WTC11 (cell line): ENCODE results near the gene NTRK2. TPM values are rescaled to one million over a fixed set of nuclear protein-coding genes. Genes with fewer than 3 reads are reported as not detected.

Source experiments
- ATAC-seq: fragments of 200-7000 bp; cut with Tn5 transposase; 2 replicates; pipeline ENCODE4 v1.10.0; 2021; ENCODE audit warnings: mild to moderate bottlenecking, moderate library complexity
- CTCF ChIA-PET: fragments of 300-600 bp; sonication (Branson Sonifier 250); formaldehyde crosslinking; loops from one replicate; lab custom pipeline; 2021; ENCODE audit warnings: antibody characterized with exemption; lab: Charles Lee
- POLR2A ChIA-PET: fragments of 350-600 bp; sonication (Branson Sonifier 250); formaldehyde crosslinking; loops from one replicate; lab custom pipeline; 2021; ENCODE audit warnings: antibody characterized with exemption; lab: Charles Lee
- DNase-seq: peaks from one replicate; pipeline ENCODE4 v3.0.0; 2021; ENCODE audit warnings: low spot score
- H3K27ac Mint-ChIP-seq: 2 replicates; pipeline ENCODE4 v1.8.0; 2021; ENCODE audit warnings: mixed read lengths
- H3K27me3 Mint-ChIP-seq: 2 replicates; pipeline ENCODE4 v1.8.0; 2021; ENCODE audit warnings: low read depth, mild to moderate bottlenecking, moderate library complexity, mixed read lengths
- H3K36me3 Mint-ChIP-seq: 2 replicates; pipeline ENCODE4 v1.8.0; 2021; ENCODE audit warnings: mixed read lengths
- H3K4me1 Mint-ChIP-seq: 2 replicates; pipeline ENCODE4 v1.8.0; 2022; ENCODE audit warnings: mixed read lengths
- H3K4me3 Mint-ChIP-seq: 2 replicates; pipeline ENCODE4 v1.8.0; 2021; ENCODE audit warnings: mild to moderate bottlenecking, moderate library complexity, mixed read lengths
- H3K9me3 Mint-ChIP-seq: 2 replicates; pipeline ENCODE4 v1.8.0; 2021; ENCODE audit warnings: mixed read lengths
- ATF1 ChIP-seq: sonication (generic); formaldehyde crosslinking; IDR thresholded peaks from 2 replicates; pipeline ENCODE4 v1.8.1; 2023; ENCODE audit warnings: mild to moderate bottlenecking, moderate library complexity, missing genetic modification reagents
- CBFB ChIP-seq: sonication (generic); formaldehyde crosslinking; IDR thresholded peaks from 2 replicates; pipeline ENCODE4 v1.8.1; 2022; ENCODE audit warnings: mild to moderate bottlenecking, low read depth, missing genetic modification reagents
- ELF4 ChIP-seq: sonication (generic); formaldehyde crosslinking; IDR thresholded peaks from 2 replicates; pipeline ENCODE4 v1.8.1; 2022; ENCODE audit warnings: low read depth, mild to moderate bottlenecking, moderate library complexity, missing genetic modification reagents
- ESRRA ChIP-seq: sonication (generic); formaldehyde crosslinking; IDR thresholded peaks from 2 replicates; pipeline ENCODE4 v1.8.1; 2022; ENCODE audit warnings: mild to moderate bottlenecking, missing genetic modification reagents, borderline replicate concordance
- HMGA2 ChIP-seq: fragments of 250-450 bp; sonication (Bioruptor Pico); IDR thresholded peaks from 2 replicates; pipeline ENCODE4 v1.4.0; 2021; ENCODE audit warnings: mild to moderate bottlenecking, moderate library complexity
- IRF2 ChIP-seq: sonication (generic); formaldehyde crosslinking; IDR thresholded peaks from 2 replicates; pipeline ENCODE4 v1.8.0; 2022; ENCODE audit warnings: low read depth, missing genetic modification reagents, borderline replicate concordance
- JUN ChIP-seq: sonication (generic); formaldehyde crosslinking; IDR thresholded peaks from 2 replicates; pipeline ENCODE4 v1.8.0; 2023; ENCODE audit warnings: mild to moderate bottlenecking, missing genetic modification reagents
- MYBL2 ChIP-seq: sonication (generic); formaldehyde crosslinking; IDR thresholded peaks from 2 replicates; pipeline ENCODE4 v1.8.1; 2023; ENCODE audit warnings: mild to moderate bottlenecking, moderate library complexity, missing genetic modification reagents
- NR3C1 ChIP-seq: sonication (generic); formaldehyde crosslinking; conservative IDR thresholded peaks from 2 replicates; pipeline ENCODE4 v1.8.1; 2023; ENCODE audit warnings: low read depth, mild to moderate bottlenecking, missing genetic modification reagents
- TEAD4 ChIP-seq: sonication (generic); formaldehyde crosslinking; IDR thresholded peaks from 2 replicates; pipeline ENCODE4 v1.8.0; 2022; ENCODE audit warnings: mild to moderate bottlenecking, missing genetic modification reagents
- ZNF138 ChIP-seq: sonication (generic); formaldehyde crosslinking; conservative IDR thresholded peaks from 2 replicates; pipeline ENCODE4 v1.8.1; 2022; ENCODE audit warnings: mild to moderate bottlenecking, moderate library complexity, missing genetic modification reagents
- ZNF416 ChIP-seq: fragments of 250-450 bp; sonication (Bioruptor Pico); IDR thresholded peaks from 2 replicates; pipeline ENCODE4 v1.9.0; 2021; ENCODE audit warnings: mild to moderate bottlenecking, inconsistent platforms
- total RNA-seq: library from RNA; stranded (reverse); gene quantifications from 3 replicates; pipeline ENCODE4 v1.2.3, GENCODE V29; 2021
- TF ChIP-seq, protein P1 (sequence below): fragments of 250-450 bp; sonication (Bioruptor Pico); IDR thresholded peaks from 2 replicates; pipeline ENCODE4 v2.1.2; 2022; ENCODE audit warnings: mild to moderate bottlenecking, moderate library complexity
- TF ChIP-seq, protein P2 (sequence below): sonication (generic); formaldehyde crosslinking; IDR thresholded peaks from 2 replicates; pipeline ENCODE4 v1.8.1; 2022; ENCODE audit warnings: low read depth, mild to moderate bottlenecking, moderate library complexity, missing genetic modification reagents, borderline replicate concordance
- TF ChIP-seq, protein P3 (sequence below): sonication (generic); formaldehyde crosslinking; IDR thresholded peaks from 2 replicates; pipeline ENCODE4 v1.8.0; 2022; ENCODE audit warnings: mild to moderate bottlenecking, missing genetic modification reagents
- TF ChIP-seq, protein P4 (sequence below): sonication (generic); formaldehyde crosslinking; IDR thresholded peaks from 2 replicates; pipeline ENCODE4 v1.8.1; 2022; ENCODE audit warnings: mild to moderate bottlenecking, missing genetic modification reagents, moderate library complexity, borderline replicate concordance
- TF ChIP-seq, protein P5 (sequence below): fragments of 250-450 bp; sonication (Bioruptor Pico); IDR thresholded peaks from 2 replicates; pipeline ENCODE4 v1.9.0; 2021; ENCODE audit warnings: mild to moderate bottlenecking
- TF ChIP-seq, protein P6 (sequence below): sonication (generic); formaldehyde crosslinking; conservative IDR thresholded peaks from 2 replicates; pipeline ENCODE4 v1.8.1; 2023; ENCODE audit warnings: mild to moderate bottlenecking, low read depth, missing genetic modification reagents, moderate library complexity

The NTRK2 gene
- total RNA-seq, 1 experiment from 2014 or later, result 0.02 TPM

DNA sequence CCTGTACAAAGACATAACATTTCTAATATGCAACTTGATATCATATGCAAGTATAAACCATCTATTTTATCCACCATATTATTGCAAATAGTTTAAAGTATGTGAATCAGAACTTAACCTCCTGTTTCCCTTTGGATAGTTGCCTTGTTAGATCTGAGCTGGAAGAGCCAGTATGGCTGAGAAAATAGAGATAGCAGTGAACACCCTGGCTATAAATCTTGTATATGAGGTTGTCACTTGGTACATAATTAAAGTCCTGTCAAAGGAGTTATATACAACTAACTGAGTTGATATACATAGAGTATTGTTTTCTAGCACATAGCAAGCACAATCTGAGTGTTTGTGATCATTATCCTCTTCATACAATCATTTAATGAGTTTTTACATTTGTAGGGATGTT, 272.3 kb downstream of the NTRK2 start:
- no peak overlapping the region for H3K4me3 Mint-ChIP-seq
- H3K27ac Mint-ChIP-seq, result no peak overlapping the region
- CTCF ChIA-PET, result no interaction called here

DNA sequence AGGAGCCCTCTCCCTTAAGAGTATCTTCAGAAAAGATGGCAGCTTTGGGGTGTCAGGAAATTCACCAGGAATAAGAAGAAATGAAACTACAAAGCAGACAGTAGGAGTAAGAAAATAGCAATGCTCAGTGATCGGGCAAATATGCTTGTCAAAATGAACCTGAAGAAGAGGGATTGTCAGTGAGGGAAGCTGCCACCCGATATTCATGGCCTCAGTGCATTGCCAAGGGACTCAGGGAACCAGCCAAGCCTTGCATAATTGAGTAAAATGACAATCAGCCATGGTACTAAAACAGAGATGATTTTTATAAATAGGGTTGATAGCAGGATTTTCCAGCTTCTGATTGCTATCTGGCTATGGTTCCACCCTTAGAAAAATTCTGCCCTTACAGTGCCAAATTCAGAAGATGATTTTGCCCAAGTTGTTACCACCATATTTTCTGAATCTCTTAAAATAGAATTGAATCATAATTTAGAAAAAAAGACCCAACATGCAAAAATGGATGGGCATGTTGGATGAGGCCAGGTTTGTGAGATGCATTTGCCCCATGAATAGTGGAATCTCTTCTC, 274.0 kb downstream of the NTRK2 start:
- ATAC-seq, result no peak
- TF ChIP-seq, protein P1, sequence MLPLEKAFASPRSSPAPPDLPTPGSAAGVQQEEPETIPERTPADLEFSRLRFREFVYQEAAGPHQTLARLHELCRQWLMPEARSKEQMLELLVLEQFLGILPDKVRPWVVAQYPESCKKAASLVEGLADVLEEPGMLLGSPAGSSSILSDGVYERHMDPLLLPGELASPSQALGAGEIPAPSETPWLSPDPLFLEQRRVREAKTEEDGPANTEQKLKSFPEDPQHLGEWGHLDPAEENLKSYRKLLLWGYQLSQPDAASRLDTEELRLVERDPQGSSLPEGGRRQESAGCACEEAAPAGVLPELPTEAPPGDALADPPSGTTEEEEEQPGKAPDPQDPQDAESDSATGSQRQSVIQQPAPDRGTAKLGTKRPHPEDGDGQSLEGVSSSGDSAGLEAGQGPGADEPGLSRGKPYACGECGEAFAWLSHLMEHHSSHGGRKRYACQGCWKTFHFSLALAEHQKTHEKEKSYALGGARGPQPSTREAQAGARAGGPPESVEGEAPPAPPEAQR (CRISPR knock-in tag), result no peak
- TF ChIP-seq ZNF138 (no peak), TEAD4 (no peak), ESRRA (CRISPR knock-in tag) (no peak), MYBL2 (CRISPR knock-in tag) (no peak)
- TF ChIP-seq, protein P2, sequence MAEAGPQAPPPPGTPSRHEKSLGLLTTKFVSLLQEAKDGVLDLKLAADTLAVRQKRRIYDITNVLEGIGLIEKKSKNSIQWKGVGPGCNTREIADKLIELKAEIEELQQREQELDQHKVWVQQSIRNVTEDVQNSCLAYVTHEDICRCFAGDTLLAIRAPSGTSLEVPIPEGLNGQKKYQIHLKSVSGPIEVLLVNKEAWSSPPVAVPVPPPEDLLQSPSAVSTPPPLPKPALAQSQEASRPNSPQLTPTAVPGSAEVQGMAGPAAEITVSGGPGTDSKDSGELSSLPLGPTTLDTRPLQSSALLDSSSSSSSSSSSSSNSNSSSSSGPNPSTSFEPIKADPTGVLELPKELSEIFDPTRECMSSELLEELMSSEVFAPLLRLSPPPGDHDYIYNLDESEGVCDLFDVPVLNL (CRISPR knock-in tag), result no peak

More for the DNA sequence above, 272.3 kb downstream of the NTRK2 start:
- ATAC-seq, result no peak
- no peaks in the 10 kb centered on the region for H3K27me3 Mint-ChIP-seq
- peaks cover 11% of the 10 kb centered on the region for H3K4me1 Mint-ChIP-seq
- H3K9me3 Mint-ChIP-seq, result no peaks in the 10 kb centered on the region
- no peak for DNase-seq
- POLR2A ChIA-PET, result no interaction called here
- no peaks in the 10 kb centered on the region for H3K36me3 Mint-ChIP-seq
- TF ChIP-seq ATF1 (no peak), CBFB (no peak), IRF2 (CRISPR knock-in tag) (no peak), JUN (CRISPR knock-in tag) (no peak), ELF4 (CRISPR knock-in tag) (no peak), ZNF416 (CRISPR knock-in tag) (no peak), NR3C1 (no peak), HMGA2 (CRISPR knock-in tag) (no peak)
- TF ChIP-seq, protein P3, sequence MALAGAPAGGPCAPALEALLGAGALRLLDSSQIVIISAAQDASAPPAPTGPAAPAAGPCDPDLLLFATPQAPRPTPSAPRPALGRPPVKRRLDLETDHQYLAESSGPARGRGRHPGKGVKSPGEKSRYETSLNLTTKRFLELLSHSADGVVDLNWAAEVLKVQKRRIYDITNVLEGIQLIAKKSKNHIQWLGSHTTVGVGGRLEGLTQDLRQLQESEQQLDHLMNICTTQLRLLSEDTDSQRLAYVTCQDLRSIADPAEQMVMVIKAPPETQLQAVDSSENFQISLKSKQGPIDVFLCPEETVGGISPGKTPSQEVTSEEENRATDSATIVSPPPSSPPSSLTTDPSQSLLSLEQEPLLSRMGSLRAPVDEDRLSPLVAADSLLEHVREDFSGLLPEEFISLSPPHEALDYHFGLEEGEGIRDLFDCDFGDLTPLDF (CRISPR knock-in tag), result no peak
- TF ChIP-seq, protein P4, sequence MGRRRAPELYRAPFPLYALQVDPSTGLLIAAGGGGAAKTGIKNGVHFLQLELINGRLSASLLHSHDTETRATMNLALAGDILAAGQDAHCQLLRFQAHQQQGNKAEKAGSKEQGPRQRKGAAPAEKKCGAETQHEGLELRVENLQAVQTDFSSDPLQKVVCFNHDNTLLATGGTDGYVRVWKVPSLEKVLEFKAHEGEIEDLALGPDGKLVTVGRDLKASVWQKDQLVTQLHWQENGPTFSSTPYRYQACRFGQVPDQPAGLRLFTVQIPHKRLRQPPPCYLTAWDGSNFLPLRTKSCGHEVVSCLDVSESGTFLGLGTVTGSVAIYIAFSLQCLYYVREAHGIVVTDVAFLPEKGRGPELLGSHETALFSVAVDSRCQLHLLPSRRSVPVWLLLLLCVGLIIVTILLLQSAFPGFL (CRISPR knock-in tag), result no peak
- TF ChIP-seq, protein P5, sequence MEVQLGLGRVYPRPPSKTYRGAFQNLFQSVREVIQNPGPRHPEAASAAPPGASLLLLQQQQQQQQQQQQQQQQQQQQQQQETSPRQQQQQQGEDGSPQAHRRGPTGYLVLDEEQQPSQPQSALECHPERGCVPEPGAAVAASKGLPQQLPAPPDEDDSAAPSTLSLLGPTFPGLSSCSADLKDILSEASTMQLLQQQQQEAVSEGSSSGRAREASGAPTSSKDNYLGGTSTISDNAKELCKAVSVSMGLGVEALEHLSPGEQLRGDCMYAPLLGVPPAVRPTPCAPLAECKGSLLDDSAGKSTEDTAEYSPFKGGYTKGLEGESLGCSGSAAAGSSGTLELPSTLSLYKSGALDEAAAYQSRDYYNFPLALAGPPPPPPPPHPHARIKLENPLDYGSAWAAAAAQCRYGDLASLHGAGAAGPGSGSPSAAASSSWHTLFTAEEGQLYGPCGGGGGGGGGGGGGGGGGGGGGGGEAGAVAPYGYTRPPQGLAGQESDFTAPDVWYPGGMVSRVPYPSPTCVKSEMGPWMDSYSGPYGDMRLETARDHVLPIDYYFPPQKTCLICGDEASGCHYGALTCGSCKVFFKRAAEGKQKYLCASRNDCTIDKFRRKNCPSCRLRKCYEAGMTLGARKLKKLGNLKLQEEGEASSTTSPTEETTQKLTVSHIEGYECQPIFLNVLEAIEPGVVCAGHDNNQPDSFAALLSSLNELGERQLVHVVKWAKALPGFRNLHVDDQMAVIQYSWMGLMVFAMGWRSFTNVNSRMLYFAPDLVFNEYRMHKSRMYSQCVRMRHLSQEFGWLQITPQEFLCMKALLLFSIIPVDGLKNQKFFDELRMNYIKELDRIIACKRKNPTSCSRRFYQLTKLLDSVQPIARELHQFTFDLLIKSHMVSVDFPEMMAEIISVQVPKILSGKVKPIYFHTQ, result no peak
- TF ChIP-seq, protein P6, sequence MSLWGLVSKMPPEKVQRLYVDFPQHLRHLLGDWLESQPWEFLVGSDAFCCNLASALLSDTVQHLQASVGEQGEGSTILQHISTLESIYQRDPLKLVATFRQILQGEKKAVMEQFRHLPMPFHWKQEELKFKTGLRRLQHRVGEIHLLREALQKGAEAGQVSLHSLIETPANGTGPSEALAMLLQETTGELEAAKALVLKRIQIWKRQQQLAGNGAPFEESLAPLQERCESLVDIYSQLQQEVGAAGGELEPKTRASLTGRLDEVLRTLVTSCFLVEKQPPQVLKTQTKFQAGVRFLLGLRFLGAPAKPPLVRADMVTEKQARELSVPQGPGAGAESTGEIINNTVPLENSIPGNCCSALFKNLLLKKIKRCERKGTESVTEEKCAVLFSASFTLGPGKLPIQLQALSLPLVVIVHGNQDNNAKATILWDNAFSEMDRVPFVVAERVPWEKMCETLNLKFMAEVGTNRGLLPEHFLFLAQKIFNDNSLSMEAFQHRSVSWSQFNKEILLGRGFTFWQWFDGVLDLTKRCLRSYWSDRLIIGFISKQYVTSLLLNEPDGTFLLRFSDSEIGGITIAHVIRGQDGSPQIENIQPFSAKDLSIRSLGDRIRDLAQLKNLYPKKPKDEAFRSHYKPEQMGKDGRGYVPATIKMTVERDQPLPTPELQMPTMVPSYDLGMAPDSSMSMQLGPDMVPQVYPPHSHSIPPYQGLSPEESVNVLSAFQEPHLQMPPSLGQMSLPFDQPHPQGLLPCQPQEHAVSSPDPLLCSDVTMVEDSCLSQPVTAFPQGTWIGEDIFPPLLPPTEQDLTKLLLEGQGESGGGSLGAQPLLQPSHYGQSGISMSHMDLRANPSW, result no peak
- TF ChIP-seq, protein P2 (CRISPR knock-in tag), result no peak

More for the DNA sequence above, 274.0 kb downstream of the NTRK2 start:
- ChIA-PET CTCF (interaction anchor here (2.0 kb wide), 1 partner anchor 10 kb away, joined by 6 read pairs; no protein-coding TSS in a partner anchor), POLR2A (no interaction called here)
- Mint-ChIP-seq H3K36me3 (no peaks in the 10 kb centered on the region), H3K27me3 (no peaks in the 10 kb centered on the region), H3K27ac (no peak overlapping the region), H3K9me3 (no peaks in the 10 kb centered on the region), H3K4me1 (peaks cover 4% of the 10 kb centered on the region; the same call in 1 of the 2 replicates), H3K4me3 (no peak overlapping the region)
- no peak for DNase-seq
